H1 (cell line): ENCODE measurements around the gene GID8. TPM values are rescaled to one million over a fixed set of nuclear protein-coding genes. Genes with fewer than 3 reads are reported as not detected.

ENCODE experiments used
- CTCF ChIA-PET: fragments of 300-600 bp; sonication (Branson Sonifier 250); formaldehyde crosslinking; loops from one replicate; lab custom pipeline; 2021; ENCODE audit not compliant: partially characterized antibody; lab: Charles Lee
- POLR2A ChIA-PET: fragments of 300-600 bp; sonication (Branson Sonifier 250); formaldehyde crosslinking; loops from one replicate; lab custom pipeline; 2021; ENCODE audit warnings: inconsistent platforms; ENCODE audit not compliant: partially characterized antibody; lab: Charles Lee
- DNase-seq, 2 experiments: peaks; one replicate each; pipeline versions ENCODE4 v3.0.0 to v3.0.0-alpha.2; 2010 to 2022; ENCODE audit warnings: low spot score in 2 of 2, low read depth in 1 of 2, mixed read lengths in 1 of 2
- FAIRE-seq: peaks from 2 replicates; lab custom pipeline; 2011; peaks lifted over from hg19 to GRCh38; lab: Jason Lieb, UNC
- H2AFZ ChIP-seq: 2 replicates; pipeline ENCODE4 v1.8.1; 2012; ENCODE audit warnings: low read length, inconsistent platforms
- H2AK5ac ChIP-seq: 2 replicates; pipeline ENCODE4 v1.6.1; 2013; ENCODE audit warnings: low read depth, low read length
- H2BK120ac ChIP-seq: replicated peaks from 2 replicates; pipeline ENCODE3; 2013; ENCODE audit warnings: low read depth, low read length, inconsistent platforms
- H2BK12ac ChIP-seq: 2 replicates; pipeline ENCODE4 v1.6.1; 2013; ENCODE audit warnings: low read depth, low read length
- H2BK15ac ChIP-seq: 2 replicates; pipeline ENCODE4 v1.6.1; 2013; ENCODE audit warnings: low read length
- H2BK20ac ChIP-seq: 2 replicates; pipeline ENCODE4 v1.6.1; 2013; ENCODE audit warnings: low read length
- H2BK5ac ChIP-seq: 2 replicates; pipeline ENCODE4 v1.6.1; 2013; ENCODE audit warnings: low read depth, low read length
- H3K14ac ChIP-seq: 2 replicates; pipeline ENCODE4 v1.6.1; 2013; ENCODE audit warnings: inconsistent platforms; ENCODE audit not compliant: insufficient read length
- H3K18ac ChIP-seq: 2 replicates; pipeline ENCODE4 v1.6.1; 2013; ENCODE audit warnings: low read length; ENCODE audit errors: extremely low read depth
- H3K23ac ChIP-seq: 2 replicates; pipeline ENCODE4 v1.6.1; 2013; ENCODE audit warnings: inconsistent platforms; ENCODE audit not compliant: insufficient read length
- H3K23me2 ChIP-seq: 2 replicates; pipeline ENCODE4 v1.6.1; 2013; ENCODE audit warnings: low read depth, low read length
- H3K27ac ChIP-seq: 2 replicates; pipeline ENCODE4 v1.6.1; 2011; ENCODE audit warnings: low read depth, low read length, inconsistent platforms
- H3K27me3 ChIP-seq, 4 experiments: replicated peaks in 1 of 4; 1 replicate in 1 of 4; 2 replicates in 3 of 4; pipeline versions ENCODE4 v1.6.1 to v1.8.1; 2011 to 2013; ENCODE audit warnings: low read length in 3 of 4, mild to moderate bottlenecking in 3 of 4, inconsistent platforms in 2 of 4, mixed read lengths in 2 of 4, moderate library complexity in 1 of 4; ENCODE audit not compliant: control insufficient read depth in 3 of 4, insufficient read depth in 3 of 4; ENCODE audit errors: extremely low read depth in 1 of 4
- H3K36me3 ChIP-seq, 4 experiments: 2 replicates each; pipeline versions ENCODE4 v1.6.1 to v1.8.1; 2011 to 2013; ENCODE audit warnings: mild to moderate bottlenecking in 4 of 4, low read length in 3 of 4, moderate library complexity in 2 of 4, control low read depth in 1 of 4, inconsistent platforms in 1 of 4; ENCODE audit not compliant: insufficient read depth in 4 of 4, control insufficient read depth in 2 of 4
- H3K4ac ChIP-seq: replicated peaks from 2 replicates; pipeline ENCODE3; 2013; ENCODE audit warnings: low read length, low read depth, mixed read lengths, inconsistent platforms; ENCODE audit not compliant: insufficient read length
- H3K4me1 ChIP-seq, 4 experiments: replicated peaks in 1 of 4; 1 replicate in 1 of 4; 2 replicates in 3 of 4; pipeline versions ENCODE4 v1.6.1 to v1.8.1; 2011 to 2013; ENCODE audit warnings: low read length in 3 of 4, inconsistent platforms in 2 of 4, mixed read lengths in 1 of 4; ENCODE audit not compliant: insufficient read depth in 4 of 4, control insufficient read depth in 3 of 4
- H3K4me2 ChIP-seq, 2 experiments: 2 replicates each; pipeline versions ENCODE4 v1.6.1 to v1.8.1; 2011 to 2013; ENCODE audit warnings: low read depth in 2 of 2, low read length in 2 of 2, control low read depth in 1 of 2, inconsistent platforms in 1 of 2, mild to moderate bottlenecking in 1 of 2; ENCODE audit not compliant: insufficient read depth in 1 of 2
- H3K4me3 ChIP-seq, 4 experiments: fragments of 200-600, 300-600 bp in 1 of 4; sonication (generic), shearing (Covaris generic), sonication (Bioruptor Twin) in 1 of 4; 2 replicates each; pipeline versions ENCODE4 v1.5.1 to v1.8.1; 2011 to 2016; ENCODE audit warnings: low read length in 4 of 4, low read depth in 3 of 4, control low read depth in 2 of 4, inconsistent platforms in 2 of 4, mild to moderate bottlenecking in 2 of 4, mixed read lengths in 1 of 4, moderate library complexity in 1 of 4; ENCODE audit not compliant: insufficient read depth in 2 of 4; ENCODE audit errors: extremely low read depth in 1 of 4
- H3K56ac ChIP-seq: replicated peaks from 2 replicates; pipeline ENCODE3; 2013; ENCODE audit warnings: low read depth, mild to moderate bottlenecking, mixed read lengths, low read length, inconsistent platforms; ENCODE audit not compliant: insufficient read length
- H3K79me1 ChIP-seq: 2 replicates; pipeline ENCODE4 v1.6.1; 2013; ENCODE audit warnings: low read depth, low read length, control low read depth
- H3K79me2 ChIP-seq, 2 experiments: 2 replicates each; pipeline versions ENCODE4 v1.6.1 to v1.8.1; 2012 to 2013; ENCODE audit warnings: low read length in 2 of 2, mild to moderate bottlenecking in 2 of 2, inconsistent platforms in 1 of 2; ENCODE audit not compliant: insufficient read depth in 2 of 2, control insufficient read depth in 1 of 2
- H3K9ac ChIP-seq, 4 experiments: replicated peaks in 1 of 4; 1 replicate in 1 of 4; 2 replicates in 3 of 4; pipeline versions ENCODE4 v1.6.1 to v1.8.1; 2011 to 2013; ENCODE audit warnings: low read depth in 3 of 4, low read length in 3 of 4, control low read depth in 2 of 4, mild to moderate bottlenecking in 2 of 4, moderate library complexity in 2 of 4, inconsistent platforms in 1 of 4; ENCODE audit errors: extremely low read depth in 1 of 4
- H3K9me3 ChIP-seq, 2 experiments: 2 replicates each; pipeline versions ENCODE4 v1.6.1 to v1.8.1; 2012 to 2013; ENCODE audit warnings: mild to moderate bottlenecking in 2 of 2, moderate library complexity in 2 of 2, control low read depth in 1 of 2, inconsistent platforms in 1 of 2, low read depth in 1 of 2, low read length in 1 of 2, mixed read lengths in 1 of 2; ENCODE audit not compliant: insufficient read depth in 2 of 2
- H4K20me1 ChIP-seq, 2 experiments: replicated peaks in 1 of 2; 2 replicates each; pipeline versions ENCODE3 to v1.8.1; 2011 to 2013; ENCODE audit warnings: inconsistent platforms in 2 of 2, low read length in 2 of 2, mild to moderate bottlenecking in 1 of 2; ENCODE audit not compliant: insufficient read depth in 2 of 2, control insufficient read depth in 1 of 2
- H4K5ac ChIP-seq: 2 replicates; pipeline ENCODE4 v1.6.1; 2013; ENCODE audit warnings: low read length, low read depth, mixed read lengths, inconsistent platforms; ENCODE audit not compliant: insufficient read length
- H4K8ac ChIP-seq: 2 replicates; pipeline ENCODE4 v1.8.0; 2013; ENCODE audit warnings: mild to moderate bottlenecking, moderate library complexity, low read length, inconsistent platforms; ENCODE audit not compliant: insufficient read depth; ENCODE audit errors: extremely low read depth
- H4K91ac ChIP-seq: replicated peaks from 2 replicates; pipeline ENCODE3; 2013; ENCODE audit warnings: low read length, mixed read lengths, inconsistent platforms; ENCODE audit not compliant: insufficient read length
- CTBP2 ChIP-seq: IDR thresholded peaks from 2 replicates; pipeline ENCODE4 v1.7.0; 2011; ENCODE audit warnings: borderline replicate concordance, mild to moderate bottlenecking, moderate library complexity, mixed read lengths, low read length; ENCODE audit not compliant: insufficient read depth, insufficient read length
- GTF2F1 ChIP-seq: IDR thresholded peaks from 2 replicates; pipeline ENCODE4 v1.6.1; 2012; ENCODE audit warnings: low read depth, low read length, improper control_type of control experiment, borderline replicate concordance
- HDAC2 ChIP-seq, 2 experiments: fragments of 300-600 bp in 1 of 2; sonication (generic) in 1 of 2; IDR thresholded peaks; 2 replicates each; pipeline ENCODE4 v1.6.1; 2011 to 2012; ENCODE audit warnings: low read depth in 2 of 2, low read length in 2 of 2, mild to moderate bottlenecking in 2 of 2, moderate library complexity in 2 of 2, borderline replicate concordance in 1 of 2, inconsistent platforms in 1 of 2
- JUND ChIP-seq: IDR thresholded peaks from 2 replicates; pipeline ENCODE4 v1.6.1; 2011; ENCODE audit warnings: mild to moderate bottlenecking, improper control_type of control experiment, low read length
- POLR2AphosphoS5 ChIP-seq: IDR thresholded peaks from 2 replicates; pipeline ENCODE4 v1.6.1; 2011; ENCODE audit warnings: low read depth, low read length
- SRF ChIP-seq: IDR thresholded peaks from 2 replicates; pipeline ENCODE4 v1.6.1; 2011; ENCODE audit warnings: mild to moderate bottlenecking, low read depth, low read length, moderate library complexity
- TAF1 ChIP-seq: IDR thresholded peaks from 2 replicates; pipeline ENCODE4 v1.6.1; 2011; ENCODE audit warnings: mild to moderate bottlenecking, low read depth, low read length
- TEAD4 ChIP-seq: IDR thresholded peaks from 2 replicates; pipeline ENCODE4 v1.6.1; 2012; ENCODE audit warnings: low read depth, low read length, inconsistent platforms, mixed read lengths
- USF2 ChIP-seq: IDR thresholded peaks from 2 replicates; pipeline ENCODE4 v1.6.1; 2011; ENCODE audit warnings: low read length, improper control_type of control experiment
- WGBS, 2 experiments: shearing (Covaris generic) in 1 of 2; methylation state at CpG; one replicate each; pipeline versions ENCODE4 v1.1.6 to v1.1.7; 2013 to 2015; ENCODE audit warnings: low lambda C conversion rate in 2 of 2, mixed read lengths in 2 of 2, inconsistent platforms in 1 of 2, low coverage in 1 of 2, missing lambda C conversion rate in 1 of 2; ENCODE audit not compliant: insufficient replicate concordance in 2 of 2, insufficient coverage in 1 of 2, insufficient read length in 1 of 2; ENCODE audit errors: extremely low coverage in 1 of 2, missing lambda C conversion rate in 1 of 2; 5-methylcytosine and 5-hydroxymethylcytosine counted together
- polyA plus RNA-seq, 7 experiments: library from polyadenylated mRNA; depleted of rRNA in 3 of 7; stranded (reverse) in 5 of 7; unstranded in 2 of 7; fragments of >200 nt in 5 of 7; fragments of 200-250 nt in 2 of 7; gene quantifications; 1 replicate in 5 of 7; 2 replicates in 1 of 7; 4 replicates in 1 of 7; pipeline versions ENCODE4 v1.2.1 to v1.2.3, GENCODE V29; 2011 to 2013; ENCODE audit warnings: missing spikeins in 2 of 7, mixed read lengths in 2 of 7
- total RNA-seq: library from RNA; stranded (reverse); fragmentation: NEBNext Ultra II Directional; extraction: Animal tissue kit (Norgen Biotek cat#: 25700); gene quantifications from 2 replicates; pipeline ENCODE4 v1.2.1, GENCODE V29; 2021
- TF ChIP-seq, protein P1 (sequence below), 3 experiments: IDR thresholded peaks; 1 replicate in 2 of 3; 2 replicates in 1 of 3; pipeline versions ENCODE4 v1.5.1 to v1.6.1; 2011; ENCODE audit warnings: low read length in 3 of 3, mild to moderate bottlenecking in 3 of 3, inconsistent platforms in 2 of 3, low read depth in 1 of 3, moderate library complexity in 1 of 3; ENCODE audit not compliant: insufficient read depth in 1 of 3; ENCODE audit errors: control extremely low read depth in 1 of 3

Gene GID8
- total and polyA plus RNA-seq, 2 of the 8 experiments (the other 6 are each of a cell fraction or from before 2014, with no cell fraction given): 39.7 to 72.9 TPM

- 93% methylated on average over 15 of the region's 15 CpGs; no CpG with 5 or more reads in 1 of the 2 experiments for WGBS, 2 experiments
- Histone ChIP-seq H2BK12ac (no peak overlapping the region), H2AFZ (no peak overlapping the region), H2BK15ac (no peak overlapping the region), H2BK20ac (no peak overlapping the region), H3K9me3 (peaks cover 0 to 3% of the 10 kb centered on the region in 2 experiments; a peak in 1 of 4 replicates), H3K18ac (no peak overlapping the region), H3K23ac (no peak overlapping the region), H3K27ac (no peak overlapping the region), H3K14ac (no peak overlapping the region), H3K23me2 (no peaks in the 10 kb centered on the region), H2BK120ac (no peak overlapping the region), H3K9ac (no peak overlapping the region), H3K27me3 (no peaks in the 10 kb centered on the region), H3K56ac (no peak overlapping the region), H3K4me3 (no peak overlapping the region), H4K5ac (no peak overlapping the region), H2AK5ac (no peak overlapping the region), H3K79me2 (no peaks in the 10 kb centered on the region), H3K79me1 (no peaks in the 10 kb centered on the region), H2BK5ac (no peak overlapping the region), H4K20me1 (peaks cover 6 to 8% of the 10 kb centered on the region in 2 experiments), H3K4me1 (peaks cover 0 to 1% (median 0%) of the 10 kb centered on the region in 4 experiments; a peak in 2 of 7 replicates), H4K91ac (no peak overlapping the region), H3K4ac (no peak overlapping the region), H4K8ac (no peak overlapping the region), H3K4me2 (no peak overlapping the region), H3K36me3 (peaks cover 62 to 83% (median 74%) of the 10 kb centered on the region in 4 experiments)
- FAIRE-seq: no peak
- ChIA-PET POLR2A (interaction anchor here (1.3 to 8.5 kb wide), 3 partner anchors 9 to 14 kb away, joined by 3 to 88 read pairs (median 4); no protein-coding TSS in a partner anchor), CTCF (interaction anchor here (0.6 to 6.4 kb wide), 5 partner anchors 9 to 23 kb away, joined by 3 to 56 read pairs (median 8); no protein-coding TSS in a partner anchor)
- DNase-seq: no peak
- TF ChIP-seq USF2: no peak
- TF ChIP-seq TEAD4: no peak
- no peak for TF ChIP-seq SRF
- no peak for TF ChIP-seq JUND
- TF ChIP-seq GTF2F1: no peak
- TF ChIP-seq, protein P1, sequence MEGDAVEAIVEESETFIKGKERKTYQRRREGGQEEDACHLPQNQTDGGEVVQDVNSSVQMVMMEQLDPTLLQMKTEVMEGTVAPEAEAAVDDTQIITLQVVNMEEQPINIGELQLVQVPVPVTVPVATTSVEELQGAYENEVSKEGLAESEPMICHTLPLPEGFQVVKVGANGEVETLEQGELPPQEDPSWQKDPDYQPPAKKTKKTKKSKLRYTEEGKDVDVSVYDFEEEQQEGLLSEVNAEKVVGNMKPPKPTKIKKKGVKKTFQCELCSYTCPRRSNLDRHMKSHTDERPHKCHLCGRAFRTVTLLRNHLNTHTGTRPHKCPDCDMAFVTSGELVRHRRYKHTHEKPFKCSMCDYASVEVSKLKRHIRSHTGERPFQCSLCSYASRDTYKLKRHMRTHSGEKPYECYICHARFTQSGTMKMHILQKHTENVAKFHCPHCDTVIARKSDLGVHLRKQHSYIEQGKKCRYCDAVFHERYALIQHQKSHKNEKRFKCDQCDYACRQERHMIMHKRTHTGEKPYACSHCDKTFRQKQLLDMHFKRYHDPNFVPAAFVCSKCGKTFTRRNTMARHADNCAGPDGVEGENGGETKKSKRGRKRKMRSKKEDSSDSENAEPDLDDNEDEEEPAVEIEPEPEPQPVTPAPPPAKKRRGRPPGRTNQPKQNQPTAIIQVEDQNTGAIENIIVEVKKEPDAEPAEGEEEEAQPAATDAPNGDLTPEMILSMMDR (IDR thresholded peaks at IDR 0.05; ENCODE audit: control extremely low read depth in 1 of 3, insufficient read depth in 1 of 3, low read depth in 1 of 3, low read length in 3 of 3): no peak
- no peak for TF ChIP-seq CTBP2
- TF ChIP-seq TAF1: no peak
- no peak for TF ChIP-seq HDAC2 (IDR thresholded peaks at IDR 0.05; ENCODE audit: borderline replicate concordance in 1 of 2, low read depth in 2 of 2, low read length in 2 of 2)
- no peak for TF ChIP-seq POLR2AphosphoS5
Observed at GRCh38 chr20:62891111-62891510, 46.8 kb upstream of the GID8 start.
